Mesendoderm (in vitro differentiated cells): ENCODE measurements around the gene COL12A1.

Source experiments
- DNase-seq: peaks from one replicate; pipeline ENCODE4 v3.0.0; 2013
- H2AK5ac ChIP-seq: 2 replicates; pipeline ENCODE4 v1.6.1; 2013; ENCODE audit warnings: low read length, inconsistent platforms
- H2BK120ac ChIP-seq: 2 replicates; pipeline ENCODE4 v1.6.1; 2013; ENCODE audit warnings: low read depth, mild to moderate bottlenecking, low read length, moderate library complexity, mixed read lengths
- H2BK15ac ChIP-seq: replicated peaks from 2 replicates; pipeline ENCODE4 v1.6.1; 2013; ENCODE audit warnings: low read depth, mild to moderate bottlenecking, moderate library complexity
- H2BK5ac ChIP-seq: 2 replicates; pipeline ENCODE4 v1.6.1; 2013; ENCODE audit warnings: low read length, inconsistent platforms
- H3K18ac ChIP-seq: 2 replicates; pipeline ENCODE4 v1.6.1; 2013; ENCODE audit warnings: mild to moderate bottlenecking, low read length, mixed read lengths
- H3K23ac ChIP-seq: one replicate; pipeline ENCODE4 v1.6.1; 2013; ENCODE audit warnings: low read length
- H3K27ac ChIP-seq: 2 replicates; pipeline ENCODE4 v1.5.1; 2013; ENCODE audit warnings: low read depth, mild to moderate bottlenecking, inconsistent platforms, low read length, moderate library complexity
- H3K27me3 ChIP-seq: 2 replicates; pipeline ENCODE4 v1.6.1; 2013; ENCODE audit warnings: low read length, control low read depth, mild to moderate bottlenecking, inconsistent platforms; ENCODE audit not compliant: insufficient read depth, poor library complexity
- H3K36me3 ChIP-seq: 2 replicates; pipeline ENCODE4 v1.6.1; 2013; ENCODE audit warnings: low read length, inconsistent platforms; ENCODE audit not compliant: control insufficient read depth, insufficient read depth
- H3K4ac ChIP-seq: one replicate; pipeline ENCODE4 v1.6.1; 2013; ENCODE audit warnings: low read depth, mild to moderate bottlenecking, low read length, moderate library complexity
- H3K4me1 ChIP-seq: 2 replicates; pipeline ENCODE4 v1.6.1; 2013; ENCODE audit warnings: low read depth, low read length, inconsistent platforms; ENCODE audit not compliant: control insufficient read depth
- H3K4me2 ChIP-seq: 2 replicates; pipeline ENCODE4 v1.6.1; 2013; ENCODE audit warnings: low read length
- H3K4me3 ChIP-seq: 2 replicates; pipeline ENCODE4 v1.5.1; 2013; ENCODE audit warnings: mild to moderate bottlenecking, low read length
- H3K56ac ChIP-seq: one replicate; pipeline ENCODE4 v1.6.1; 2013; ENCODE audit warnings: low read length
- H3K79me1 ChIP-seq: 2 replicates; pipeline ENCODE4 v1.6.1; 2013; ENCODE audit warnings: low read length, inconsistent platforms
- H3K79me2 ChIP-seq: 2 replicates; pipeline ENCODE4 v1.6.1; 2013; ENCODE audit warnings: mild to moderate bottlenecking, low read length; ENCODE audit not compliant: control insufficient read depth, insufficient read depth
- H3K9ac ChIP-seq: 2 replicates; pipeline ENCODE4 v1.6.1; 2013; ENCODE audit warnings: low read length, inconsistent platforms
- H4K5ac ChIP-seq: one replicate; pipeline ENCODE4 v1.6.1; 2013; ENCODE audit warnings: low read length
- H4K8ac ChIP-seq: one replicate; pipeline ENCODE4 v1.6.1; 2013; ENCODE audit warnings: low read depth, mild to moderate bottlenecking, control low read depth, low read length, moderate library complexity
- WGBS: extraction: QIAGEN DNeasy Blood & Tissue Kit; methylation state at CpG from one replicate; pipeline ENCODE4 v1.1.7; 2013; ENCODE audit warnings: low lambda C conversion rate, missing lambda C conversion rate; ENCODE audit not compliant: insufficient coverage; ENCODE audit errors: extremely low coverage; 5-methylcytosine and 5-hydroxymethylcytosine counted together

COL12A1 gene

DNA sequence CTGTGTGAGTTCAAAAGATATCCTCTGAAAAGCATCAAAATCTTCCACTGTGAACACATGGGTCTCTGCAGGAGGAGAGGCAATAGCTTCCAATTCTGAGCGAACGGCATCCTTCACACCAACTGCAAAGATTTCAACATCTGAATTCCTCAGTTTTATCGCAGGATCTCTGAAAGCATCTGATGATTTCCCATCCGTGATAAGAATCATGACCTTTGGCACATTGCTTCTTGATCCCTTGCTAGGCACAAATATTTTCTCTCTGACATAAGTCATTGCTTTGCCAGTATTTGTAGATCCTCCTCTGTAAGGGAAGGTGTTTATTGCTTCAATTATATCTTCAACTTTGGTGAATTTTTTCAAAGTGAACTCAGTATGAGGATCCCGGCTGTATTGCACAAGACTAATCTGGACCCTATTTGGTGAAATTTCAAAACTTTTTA lies 22.7 kb downstream of the COL12A1 start:
- Histone ChIP-seq H3K4me3 (no peak overlapping the region), H2BK5ac (no peak overlapping the region), H3K27me3 (no peaks in the 10 kb centered on the region), H4K5ac (no peak overlapping the region), H3K36me3 (no peaks in the 10 kb centered on the region), H4K8ac (no peak overlapping the region), H3K4me2 (no peak overlapping the region), H3K18ac (no peak overlapping the region), H3K79me2 (no peaks in the 10 kb centered on the region), H2BK15ac (no peak overlapping the region), H3K4me1 (no peaks in the 10 kb centered on the region), H3K56ac (no peak overlapping the region), H3K27ac (no peak overlapping the region), H2AK5ac (no peak overlapping the region), H3K4ac (no peak overlapping the region), H3K23ac (no peak overlapping the region), H3K9ac (no peak overlapping the region), H3K79me1 (no peaks in the 10 kb centered on the region), H2BK120ac (no peak overlapping the region)
- no CpG with 5 or more reads among the region's 5 CpGs for WGBS
- DNase-seq: peak; percentile 57

GRCh38 chr6:75180864-75181263 lies 25.0 kb downstream of the COL12A1 start:
- H3K79me2 ChIP-seq: no peaks in the 10 kb centered on the region
- no peak overlapping the region for H3K23ac ChIP-seq
- no peak overlapping the region for H2BK120ac ChIP-seq
- H2AK5ac ChIP-seq: no peak overlapping the region
- H2BK15ac ChIP-seq: no peak overlapping the region
- H3K56ac ChIP-seq: no peak overlapping the region
- H2BK5ac ChIP-seq: no peak overlapping the region
- H3K27ac ChIP-seq: no peak overlapping the region
- no peak overlapping the region for H3K9ac ChIP-seq
- no peak overlapping the region for H3K4me3 ChIP-seq
- no peaks in the 10 kb centered on the region for H3K4me1 ChIP-seq
- no peak overlapping the region for H3K4ac ChIP-seq
- no peaks in the 10 kb centered on the region for H3K36me3 ChIP-seq
- H3K4me2 ChIP-seq: no peak overlapping the region
- no peak overlapping the region for H3K18ac ChIP-seq
- no peak overlapping the region for H4K8ac ChIP-seq
- WGBS: no CpG with 5 or more reads among the region's 5 CpGs
- no peak overlapping the region for H4K5ac ChIP-seq
- H3K79me1 ChIP-seq: no peaks in the 10 kb centered on the region
- H3K27me3 ChIP-seq: no peaks in the 10 kb centered on the region
- DNase-seq: no peak

DNA sequence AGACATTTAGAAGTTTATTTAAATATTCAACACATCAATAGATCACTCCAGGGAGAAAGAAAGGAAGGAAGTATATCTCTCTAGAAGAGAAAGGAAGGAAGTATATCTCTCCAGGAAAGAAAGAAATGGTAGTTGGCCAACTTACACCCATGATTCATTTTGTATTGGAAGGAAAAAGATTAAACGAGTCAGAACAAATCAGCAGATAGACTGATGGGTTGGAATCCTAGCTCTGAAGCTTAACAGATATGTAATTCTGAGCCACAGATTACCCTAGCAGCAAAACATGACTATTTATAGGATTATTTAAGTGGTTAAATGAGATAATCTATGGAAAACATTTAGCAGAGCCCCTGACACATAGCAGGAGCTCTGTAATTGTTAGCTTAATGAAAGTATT lies 27.1 kb downstream of the COL12A1 start:
- H3K4ac ChIP-seq: no peak overlapping the region
- WGBS: no CpG with 5 or more reads among the region's 1 CpG

GRCh38 chr6:75176076-75176582 lies 29.7 kb downstream of the COL12A1 start:
- Histone ChIP-seq H3K18ac (no peak overlapping the region), H2BK5ac (no peak overlapping the region), H3K79me2 (no peaks in the 10 kb centered on the region), H3K27ac (no peak overlapping the region), H4K5ac (no peak overlapping the region), H2AK5ac (no peak overlapping the region), H3K23ac (no peak overlapping the region), H3K56ac (no peak overlapping the region), H2BK15ac (no peak overlapping the region), H3K4ac (no peak overlapping the region), H3K36me3 (no peaks in the 10 kb centered on the region), H4K8ac (no peak overlapping the region), H3K4me1 (no peaks in the 10 kb centered on the region), H2BK120ac (no peak overlapping the region), H3K79me1 (no peaks in the 10 kb centered on the region), H3K4me3 (no peak overlapping the region), H3K27me3 (no peaks in the 10 kb centered on the region), H3K9ac (no peak overlapping the region), H3K4me2 (no peak overlapping the region)
- no peak for DNase-seq
- WGBS: no CpG with 5 or more reads among the region's 3 CpGs

More for the DNA sequence above, 27.1 kb downstream of the COL12A1 start:
- Histone ChIP-seq H2BK15ac (no peak overlapping the region), H3K56ac (no peak overlapping the region), H2BK120ac (no peak overlapping the region), H3K79me1 (no peaks in the 10 kb centered on the region), H3K4me3 (no peak overlapping the region), H4K8ac (no peak overlapping the region), H3K18ac (no peak overlapping the region), H3K27me3 (no peaks in the 10 kb centered on the region), H3K79me2 (no peaks in the 10 kb centered on the region), H2BK5ac (no peak overlapping the region), H3K36me3 (no peaks in the 10 kb centered on the region), H3K23ac (no peak overlapping the region), H3K4me1 (no peaks in the 10 kb centered on the region), H3K9ac (no peak overlapping the region), H3K4me2 (no peak overlapping the region), H3K27ac (no peak overlapping the region), H2AK5ac (no peak overlapping the region), H4K5ac (no peak overlapping the region)
- DNase-seq: no peak

GRCh38 chr6:75171986-75172385 lies 33.9 kb downstream of the COL12A1 start:
- no CpG with 5 or more reads among the region's 4 CpGs for WGBS
- Histone ChIP-seq H2BK120ac (no peak overlapping the region), H4K5ac (no peak overlapping the region), H4K8ac (no peak overlapping the region), H3K4me3 (no peak overlapping the region), H2BK5ac (no peak overlapping the region), H3K56ac (no peak overlapping the region), H3K27ac (no peak overlapping the region), H3K4me2 (no peak overlapping the region), H3K36me3 (no peaks in the 10 kb centered on the region), H3K4ac (no peak overlapping the region), H2BK15ac (no peak overlapping the region), H2AK5ac (no peak overlapping the region), H3K27me3 (no peaks in the 10 kb centered on the region), H3K9ac (no peak overlapping the region), H3K79me1 (no peaks in the 10 kb centered on the region), H3K4me1 (no peaks in the 10 kb centered on the region), H3K79me2 (no peaks in the 10 kb centered on the region), H3K18ac (no peak overlapping the region), H3K23ac (no peak overlapping the region)
- no peak for DNase-seq

DNA sequence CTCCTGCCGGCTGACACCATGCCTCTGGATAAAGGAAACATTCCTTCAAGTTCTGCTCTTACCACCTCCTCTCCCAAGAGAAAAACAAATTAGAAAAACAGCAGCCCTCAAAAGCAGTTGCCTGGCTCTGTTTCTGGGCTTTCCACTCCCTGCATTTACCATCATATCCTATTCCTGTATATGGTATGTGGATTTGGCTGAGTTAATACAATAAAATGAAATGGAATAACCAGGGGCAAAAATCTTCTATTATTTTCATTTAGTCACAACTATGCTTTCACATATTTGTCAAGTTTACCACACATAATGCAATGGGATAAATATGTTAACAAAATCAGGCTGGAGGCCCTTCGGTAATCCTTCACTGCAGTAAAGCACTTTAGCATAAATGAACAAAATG lies 34.3 kb downstream of the COL12A1 start:
- H3K36me3 ChIP-seq: no peaks in the 10 kb centered on the region
- H3K27ac ChIP-seq: no peak overlapping the region
- H4K5ac ChIP-seq: no peak overlapping the region
- H2AK5ac ChIP-seq: no peak overlapping the region
- no peak overlapping the region for H4K8ac ChIP-seq
- no peaks in the 10 kb centered on the region for H3K4me1 ChIP-seq
- H2BK5ac ChIP-seq: no peak overlapping the region
- H3K4ac ChIP-seq: no peak overlapping the region
- no peak overlapping the region for H3K4me2 ChIP-seq
- H3K18ac ChIP-seq: no peak overlapping the region
- H3K4me3 ChIP-seq: no peak overlapping the region
- no peaks in the 10 kb centered on the region for H3K79me1 ChIP-seq
- no peak for DNase-seq
- H3K9ac ChIP-seq: no peak overlapping the region
- H3K23ac ChIP-seq: no peak overlapping the region
- no peak overlapping the region for H2BK120ac ChIP-seq
- WGBS: no CpG with 5 or more reads among the region's 2 CpGs
- no peaks in the 10 kb centered on the region for H3K79me2 ChIP-seq
- no peak overlapping the region for H3K56ac ChIP-seq
- no peak overlapping the region for H2BK15ac ChIP-seq
- H3K27me3 ChIP-seq: no peaks in the 10 kb centered on the region
